Superior temporal gyrus (tissue), 1 donor: Measurements from ENCODE around the gene ILF2.
A peak's percentile ranks its signal among the peaks of the same experiment; 100 is the strongest.
"Not testable (repeated sequence)": the region's sequence is repeated elsewhere in the genome, so short reads cannot be mapped to it uniquely, and the experiment has no call there.

Experiments used
- DNase-seq: peaks from one replicate; pipeline ENCODE4 v3.0.0-alpha.2; 2016; ENCODE audit errors: extremely low spot score

Gene ILF2

DNA sequence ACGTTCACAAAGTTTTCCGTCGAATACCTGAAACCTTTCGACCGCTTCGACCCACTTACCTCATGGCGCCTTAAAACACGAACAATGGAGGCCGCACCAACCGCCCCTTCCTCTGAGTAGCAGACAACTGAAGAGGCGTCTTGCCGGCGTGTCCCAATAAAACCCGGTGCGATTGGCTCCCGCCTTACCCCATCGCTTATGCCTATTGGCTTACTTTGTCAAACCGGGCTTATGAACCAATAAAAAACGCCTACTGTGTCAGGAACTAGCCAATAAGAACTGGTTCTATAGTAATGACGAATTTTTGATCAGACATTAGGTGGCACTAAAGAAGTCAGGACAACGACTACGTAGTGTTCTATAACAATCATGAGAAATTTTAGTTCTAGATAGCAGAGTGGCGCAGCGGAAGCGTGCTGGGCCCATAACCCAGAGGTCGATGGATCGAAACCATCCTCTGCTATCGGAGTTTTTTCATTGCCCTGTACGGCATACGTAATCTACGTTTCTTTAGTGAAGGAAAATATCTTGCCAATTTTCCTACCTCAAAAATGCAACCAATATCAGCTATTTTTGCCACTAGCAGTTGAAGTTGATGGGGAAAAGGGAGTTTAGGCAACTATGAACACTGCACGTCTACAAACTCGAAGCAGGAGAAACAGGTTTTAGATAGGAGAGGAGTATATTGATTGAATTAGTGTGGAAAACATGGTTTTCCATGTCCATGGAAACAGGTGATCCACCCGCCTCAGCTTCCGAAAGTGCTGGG is at the start of gene ILF2:
Gene ILF2, minus strand, starts transcription at position 135 of the 769 bp plus-strand sequence. Its CDS starts 71 bp downstream, at position 64.
- peak; percentile 100 for DNase-seq

DNA sequence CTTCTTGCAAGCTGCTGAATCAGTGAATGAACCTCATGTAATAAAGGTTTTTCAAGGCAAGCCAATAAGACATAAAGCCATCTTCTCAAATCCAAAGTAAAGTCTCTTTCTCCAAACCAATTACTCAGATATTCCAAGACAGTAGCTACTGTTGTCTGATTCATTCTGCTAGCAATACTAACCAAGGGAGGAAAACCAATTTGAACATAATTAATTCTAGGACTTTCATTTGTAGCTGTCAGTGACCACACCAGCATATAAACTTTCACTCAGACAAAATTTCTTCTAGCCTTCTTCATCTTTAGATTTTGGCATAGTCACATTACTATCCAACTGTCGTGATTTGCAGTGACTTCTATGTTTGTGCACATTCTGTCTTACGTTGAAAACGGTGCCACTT is 46.5 kb upstream of the ILF2 start:
- no peak for DNase-seq

DNA sequence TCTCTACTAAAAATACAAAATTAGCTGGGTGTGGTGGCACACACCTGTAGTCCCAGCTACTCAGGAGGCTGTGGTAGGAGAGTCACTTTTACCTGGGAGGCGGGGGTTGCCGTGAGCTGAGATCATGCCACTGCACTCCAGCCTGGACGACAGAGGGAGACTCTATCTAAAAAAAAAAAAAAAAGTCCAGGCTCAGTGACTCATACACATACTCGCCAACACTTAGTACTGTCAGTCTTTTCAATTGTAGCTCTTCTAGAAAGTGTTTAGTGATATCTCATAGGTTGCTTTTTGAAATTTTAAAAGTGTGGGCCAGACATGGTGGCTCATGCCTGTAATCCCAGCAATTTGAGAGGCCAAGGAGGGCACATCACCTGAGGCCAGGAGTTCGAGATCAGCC is 45.4 kb upstream of the ILF2 start:
- not testable (repeated sequence) for DNase-seq

DNA sequence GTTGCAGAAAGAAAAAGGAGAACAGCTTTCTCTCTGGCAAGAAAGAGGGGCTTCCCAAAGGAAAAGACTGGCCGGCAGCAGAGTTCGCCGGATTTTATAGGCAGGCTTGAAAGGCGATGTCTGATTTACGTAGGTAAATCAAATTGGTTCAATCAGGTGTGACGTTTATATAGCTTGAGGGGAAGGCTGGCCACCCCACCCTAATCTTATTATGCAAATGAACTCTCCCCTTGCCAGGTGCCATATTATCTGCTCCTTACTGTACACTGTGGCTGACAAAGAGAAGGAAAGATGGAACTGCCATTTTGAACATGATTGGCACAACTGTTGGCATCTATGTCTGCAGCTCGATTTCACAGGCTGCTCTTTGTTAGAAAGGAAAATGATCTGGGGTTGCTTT is 40.2 kb upstream of the ILF2 start:
- DNase-seq: no peak

DNA sequence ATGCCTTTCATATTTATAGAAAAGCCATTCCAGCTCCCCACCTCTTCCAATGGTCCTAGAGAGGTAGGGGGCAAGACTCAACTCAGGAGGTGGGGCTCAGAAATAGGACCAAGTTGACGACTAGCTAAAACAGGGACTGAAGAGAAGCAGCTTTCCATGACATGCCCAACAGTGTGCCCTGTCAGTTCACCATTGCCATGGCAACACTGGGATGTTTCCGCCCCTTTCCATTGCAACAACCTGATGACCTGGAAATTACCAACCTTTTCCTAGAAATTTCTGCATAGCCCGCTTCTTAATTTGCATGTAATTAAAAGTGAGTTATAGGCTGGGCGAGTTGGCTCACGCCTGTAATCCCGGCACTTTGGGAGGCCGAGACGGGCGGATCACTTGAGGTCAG is 34.7 kb upstream of the ILF2 start:
- no peak for DNase-seq

DNA sequence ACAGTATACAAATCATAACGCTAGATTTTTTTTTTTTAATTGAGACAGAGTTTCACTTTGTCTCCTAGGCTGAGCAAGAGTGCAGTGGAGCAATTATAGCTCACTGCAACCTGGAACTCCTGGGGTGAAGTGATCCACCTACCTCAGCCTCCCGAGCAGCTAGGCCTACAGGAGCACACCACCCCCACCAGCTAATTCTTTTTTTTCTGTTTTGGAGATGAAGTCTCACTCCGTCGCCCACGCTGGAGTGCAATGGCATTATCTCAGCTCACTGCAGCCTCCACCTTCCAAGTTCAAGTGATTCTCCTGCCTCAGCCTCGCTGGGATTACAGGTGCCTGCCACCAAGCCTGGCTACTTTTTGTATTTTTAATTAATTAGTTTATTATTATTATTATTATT is 29.0 kb upstream of the ILF2 start:
- DNase-seq: no peak

DNA sequence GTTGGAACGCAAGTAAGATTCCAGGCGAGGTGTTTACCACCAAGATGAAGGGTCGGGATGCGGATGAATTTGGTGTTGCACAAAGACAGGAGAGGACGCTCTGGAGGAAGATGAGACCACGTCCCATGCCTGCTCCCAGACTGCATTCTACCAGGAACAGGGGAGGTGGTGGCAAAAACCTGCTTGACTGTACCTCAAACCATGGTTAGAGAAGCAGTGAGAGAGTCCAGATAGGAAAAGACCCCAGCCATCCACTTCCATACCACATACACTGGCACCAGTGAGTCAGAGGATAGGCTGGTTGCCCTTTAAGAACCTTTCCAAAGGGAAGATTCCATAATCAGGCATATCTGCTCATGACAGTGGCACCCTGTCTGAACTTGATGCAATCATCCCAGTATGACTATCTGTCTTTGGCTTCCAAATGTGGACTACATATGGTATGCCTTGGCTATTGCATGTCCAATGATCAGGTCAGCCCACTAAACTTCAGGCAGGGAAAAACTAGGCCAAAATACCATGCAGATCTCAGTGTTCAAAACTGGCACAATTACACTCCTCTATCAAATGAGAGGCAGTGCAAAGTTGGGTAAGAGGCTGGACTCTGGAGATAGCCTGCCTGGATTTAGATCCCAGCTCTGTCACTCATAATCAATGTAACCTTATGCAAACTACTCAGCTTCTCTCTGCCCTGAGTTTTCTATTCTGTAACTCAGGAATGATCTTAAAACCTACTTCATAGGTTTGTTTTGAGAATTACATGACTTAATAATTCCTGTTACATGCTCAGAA is 28.3 kb upstream of the ILF2 start:
- DNase-seq: no peak

DNA sequence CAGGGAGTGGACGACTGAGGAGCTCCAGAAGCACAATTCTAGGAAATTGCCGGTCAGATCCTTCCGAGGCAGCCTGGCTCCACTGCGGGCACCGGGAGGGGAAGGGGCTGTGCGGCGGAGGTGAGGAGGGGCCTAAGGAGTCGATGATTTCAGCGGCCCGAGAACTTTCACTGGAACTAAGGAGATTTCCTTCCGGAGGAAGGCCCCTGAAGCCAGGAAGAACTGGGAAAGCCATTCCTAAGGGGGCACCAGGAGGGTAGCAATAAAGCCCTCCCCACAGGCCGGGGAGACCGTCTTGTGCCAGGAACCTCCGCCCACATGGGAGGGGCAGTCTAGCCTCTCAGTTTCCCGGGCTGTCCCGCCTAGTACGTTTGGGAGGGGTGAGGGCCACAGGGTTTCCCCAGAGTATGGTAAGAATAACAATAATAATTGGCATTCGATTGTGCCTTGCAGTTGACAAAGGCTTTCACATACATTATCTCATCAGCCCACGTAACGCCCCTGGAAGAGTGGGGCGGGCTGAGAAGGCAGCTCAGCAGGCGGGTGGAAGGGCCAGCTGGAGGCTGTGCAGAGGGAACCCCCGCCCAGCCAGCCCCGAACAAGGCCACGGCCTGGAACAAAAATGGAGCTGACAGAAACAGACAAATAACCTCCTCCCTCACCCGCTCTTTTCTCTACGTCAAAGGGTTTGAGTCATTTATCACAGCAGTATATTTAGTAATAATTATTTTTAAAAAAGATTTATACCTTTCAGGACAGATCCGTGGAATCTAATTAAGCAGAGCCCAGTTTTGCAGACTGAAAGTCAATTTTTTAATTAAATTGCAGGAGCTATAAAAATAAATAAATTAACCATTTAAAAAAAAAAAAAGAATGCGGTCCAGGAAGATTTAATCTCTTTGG is 27.5 kb upstream of the ILF2 start:
- DNase-seq: no peak

DNA sequence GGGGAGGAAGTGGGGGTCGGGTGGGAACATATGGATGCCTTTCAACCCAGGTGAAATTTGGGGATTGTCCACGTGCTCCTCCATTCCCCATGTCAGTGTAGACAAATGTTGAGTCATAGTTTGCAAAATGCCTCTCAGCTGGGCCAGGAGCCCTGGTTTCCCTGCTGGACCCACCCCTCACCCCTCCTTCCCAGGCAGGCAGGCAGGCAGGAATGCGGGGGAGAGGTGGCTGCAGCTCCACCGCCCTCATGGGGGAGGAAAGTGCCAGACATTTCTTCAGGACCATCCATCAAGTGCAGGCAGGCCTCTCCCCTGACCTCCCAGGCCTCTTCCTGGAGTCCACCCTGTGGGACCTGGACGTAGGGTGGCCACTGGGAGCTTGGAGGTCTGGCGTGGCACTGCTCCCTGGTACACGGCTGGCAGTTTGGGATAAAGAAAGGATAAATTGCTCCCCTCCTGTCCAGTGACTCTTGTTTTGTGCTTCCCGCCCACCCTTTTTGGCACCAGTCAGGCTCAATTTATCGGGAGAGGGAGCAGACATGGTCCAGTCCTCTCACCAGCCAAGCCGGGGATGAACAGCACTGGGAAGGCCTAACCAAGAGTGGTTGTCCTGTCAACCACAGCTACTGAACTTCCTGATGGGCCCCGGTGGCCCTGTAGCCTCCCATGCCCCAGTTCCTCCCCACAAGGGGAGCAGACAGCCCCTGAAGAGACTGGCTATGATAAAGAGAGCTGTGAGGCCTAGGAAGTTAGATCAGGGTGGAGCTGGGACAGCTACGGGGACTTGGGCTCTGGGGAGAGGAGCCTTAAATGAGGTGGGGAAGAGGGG is 26.6 kb upstream of the ILF2 start:
- DNase-seq: no peak

DNA sequence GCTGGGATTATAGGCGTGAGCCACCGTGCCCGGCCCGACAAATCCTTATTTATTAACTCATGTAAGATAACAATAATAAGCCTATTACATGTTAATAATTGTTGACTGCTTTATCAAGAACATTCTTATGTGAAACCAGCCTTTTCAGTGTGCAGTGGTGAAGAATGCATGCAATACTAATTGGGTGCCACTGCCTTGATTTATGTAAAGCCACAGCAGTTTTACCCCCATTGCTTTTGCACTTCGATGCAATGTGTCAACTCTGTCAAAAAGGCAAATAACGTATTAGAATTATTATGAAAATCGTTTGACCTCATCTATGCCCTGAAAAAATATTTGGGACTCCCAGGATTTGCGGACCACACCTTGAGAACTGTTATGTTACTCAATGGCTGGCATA is 25.9 kb upstream of the ILF2 start:
- no peak for DNase-seq

DNA sequence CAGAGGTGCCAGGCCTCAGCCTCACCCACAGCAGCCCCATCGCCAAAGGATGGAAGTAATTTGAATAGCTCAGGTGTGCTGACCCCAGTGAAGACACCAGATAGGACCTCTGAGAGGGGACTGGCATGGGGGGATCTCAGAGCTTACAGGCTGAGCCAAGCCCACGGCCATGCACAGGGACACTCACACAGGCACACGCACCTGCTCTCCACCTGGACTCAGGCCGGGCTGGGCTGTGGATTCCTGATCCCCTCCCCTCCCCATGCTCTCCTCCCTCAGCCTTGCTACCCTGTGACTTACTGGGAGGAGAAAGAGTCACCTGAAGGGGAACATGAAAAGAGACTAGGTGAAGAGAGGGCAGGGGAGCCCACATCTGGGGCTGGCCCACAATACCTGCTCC is 22.7 kb upstream of the ILF2 start:
- no peak for DNase-seq

DNA sequence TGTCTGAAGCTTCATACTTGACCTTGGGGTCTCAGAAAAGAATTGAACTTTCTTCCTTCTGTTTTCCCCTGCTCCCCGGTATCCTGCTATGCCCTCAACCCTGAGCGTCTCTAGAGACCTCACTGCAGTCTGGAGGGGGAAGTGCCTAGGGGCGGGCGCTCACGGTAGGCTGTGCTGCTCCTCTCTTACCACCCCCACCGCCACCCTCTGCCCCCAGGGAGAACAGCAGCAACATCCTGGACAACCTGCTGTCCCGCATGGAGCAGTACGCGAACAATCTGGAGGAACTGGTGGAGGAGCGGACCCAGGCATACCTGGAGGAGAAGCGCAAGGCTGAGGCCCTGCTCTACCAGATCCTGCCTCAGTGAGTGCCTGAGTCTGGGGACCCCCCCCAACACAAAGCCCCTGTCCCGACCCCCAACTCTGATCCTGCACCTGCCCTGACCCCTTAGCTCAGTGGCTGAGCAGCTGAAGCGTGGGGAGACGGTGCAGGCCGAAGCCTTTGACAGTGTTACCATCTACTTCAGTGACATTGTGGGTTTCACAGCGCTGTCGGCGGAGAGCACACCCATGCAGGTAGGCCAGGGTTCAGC is 18.0 kb upstream of the ILF2 start:
- DNase-seq: no peak

DNA sequence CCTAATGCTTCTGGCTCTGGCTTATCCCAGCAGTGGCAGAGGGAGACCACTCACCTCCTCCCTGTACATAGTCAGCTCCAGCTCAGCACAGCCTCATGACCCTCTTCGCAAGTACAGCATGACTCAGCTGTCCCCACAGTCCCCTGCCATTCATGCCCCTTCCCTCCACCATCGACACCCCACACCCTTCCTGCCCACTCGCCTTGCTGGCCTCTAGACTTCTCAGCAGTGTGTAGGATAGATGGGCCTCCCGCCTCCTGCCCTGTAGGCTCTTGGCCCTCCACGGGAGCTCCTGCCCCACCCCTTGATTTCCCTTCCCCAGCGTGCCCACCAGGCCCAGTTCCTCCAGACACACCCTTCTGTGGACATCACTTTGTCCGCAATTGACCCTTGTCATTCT is 17.5 kb upstream of the ILF2 start:
- DNase-seq: no peak

DNA sequence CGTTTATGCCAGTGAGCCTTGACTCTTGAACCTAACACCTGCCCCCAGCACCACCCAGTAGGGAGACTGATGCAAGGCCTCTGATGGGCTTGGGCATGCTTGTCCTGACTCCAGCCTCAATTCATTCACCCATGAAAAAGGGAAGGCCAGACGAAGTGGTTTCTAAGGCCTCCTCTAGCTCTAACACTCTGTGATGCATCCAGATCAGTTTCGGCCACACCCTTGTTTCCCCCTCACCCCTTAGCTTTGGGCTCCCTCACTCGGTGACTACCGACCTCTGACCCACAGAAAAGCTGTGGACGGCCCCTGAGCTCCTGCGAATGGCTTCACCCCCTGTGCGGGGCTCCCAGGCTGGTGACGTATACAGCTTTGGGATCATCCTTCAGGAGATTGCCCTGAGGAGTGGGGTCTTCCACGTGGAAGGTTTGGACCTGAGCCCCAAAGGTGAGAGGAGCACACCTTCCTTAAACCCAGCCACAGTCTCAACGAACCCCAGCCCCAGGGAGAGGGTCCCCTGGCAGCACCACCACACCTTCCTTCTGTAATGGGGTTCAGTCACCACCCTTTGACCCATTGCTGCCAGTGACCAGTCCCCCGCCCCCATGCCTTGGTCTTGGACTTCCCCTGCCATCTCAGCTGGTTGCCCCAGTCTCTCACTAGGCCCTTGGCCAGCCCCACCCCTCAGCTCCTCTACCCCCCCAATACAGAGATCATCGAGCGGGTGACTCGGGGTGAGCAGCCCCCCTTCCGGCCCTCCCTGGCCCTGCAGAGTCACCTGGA is 16.7 kb upstream of the ILF2 start:
- no peak for DNase-seq

DNA sequence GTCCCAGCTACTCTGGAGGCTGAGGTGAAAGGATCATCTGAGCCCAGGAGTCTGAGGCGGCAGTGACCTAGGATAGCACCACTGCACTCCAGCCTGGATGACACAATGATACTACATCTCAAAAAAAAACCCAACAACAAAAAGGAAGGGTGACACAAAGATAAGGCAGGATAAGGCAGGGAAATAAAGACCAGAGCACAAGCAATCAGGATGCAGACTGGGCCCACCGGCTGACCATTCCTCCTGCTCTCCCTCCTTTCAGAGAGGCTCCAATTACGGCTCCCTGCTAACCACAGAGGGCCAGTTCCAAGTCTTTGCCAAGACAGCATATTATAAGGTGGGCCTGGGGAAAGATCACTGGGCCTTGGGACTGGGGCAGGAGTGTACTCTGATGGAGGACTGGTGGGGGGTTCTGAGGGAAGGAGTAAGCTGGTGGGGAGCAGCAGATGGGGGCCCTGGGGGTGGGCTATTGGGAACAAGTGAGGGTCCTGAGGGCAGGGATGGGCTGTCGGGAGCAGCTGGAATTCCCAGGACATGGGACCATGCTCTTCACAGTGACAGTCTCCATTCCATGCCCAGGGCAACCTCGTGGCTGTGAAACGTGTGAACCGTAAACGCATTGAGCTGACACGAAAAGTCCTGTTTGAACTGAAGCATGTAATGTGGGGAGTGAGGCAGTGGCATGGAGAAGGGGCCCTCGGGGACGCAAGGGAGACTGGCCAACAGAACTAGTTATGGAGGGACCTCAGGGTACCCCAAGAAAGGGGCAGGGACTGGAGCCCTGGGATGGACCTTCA is 14.9 kb upstream of the ILF2 start:
- DNase-seq: no peak

DNA sequence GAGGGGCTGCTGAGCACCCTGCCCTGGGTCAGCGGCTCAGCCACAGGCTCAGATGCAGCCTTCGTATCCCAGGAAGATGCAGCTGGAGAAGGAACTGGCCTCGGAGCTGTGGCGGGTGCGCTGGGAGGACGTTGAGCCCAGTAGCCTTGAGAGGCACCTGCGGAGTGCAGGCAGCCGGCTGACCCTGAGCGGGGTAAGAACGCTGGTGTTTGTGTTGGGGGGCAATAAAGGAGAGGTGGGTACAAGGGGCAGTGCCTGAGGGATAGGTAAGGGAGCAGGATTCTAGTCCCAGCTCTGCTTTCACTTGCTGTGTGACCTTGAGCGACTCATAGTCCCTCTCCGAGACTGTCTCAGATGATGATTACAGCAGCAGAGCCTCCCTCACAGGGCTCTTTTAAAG is 14.1 kb upstream of the ILF2 start:
- DNase-seq: no peak

DNA sequence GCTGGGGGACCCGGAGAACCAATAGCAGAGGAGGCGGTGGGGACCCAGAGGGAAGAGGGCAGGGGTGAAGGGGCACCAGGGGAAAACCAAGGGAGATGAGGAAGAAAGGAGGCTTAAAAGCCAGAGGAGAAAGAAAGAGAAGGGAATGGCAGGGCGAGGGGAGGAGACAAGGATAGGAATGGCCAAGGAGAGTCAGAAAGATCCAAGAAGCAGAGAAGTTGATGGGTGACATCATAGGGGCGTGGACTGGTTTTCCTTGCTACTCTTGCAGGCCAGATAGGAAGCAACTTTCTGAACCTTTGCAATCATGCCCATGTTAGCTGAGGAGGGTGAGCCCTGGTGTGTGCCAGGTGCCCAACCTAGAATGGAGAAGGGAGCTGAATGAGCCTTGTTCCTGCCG is 13.1 kb upstream of the ILF2 start:
- no peak for DNase-seq

DNA sequence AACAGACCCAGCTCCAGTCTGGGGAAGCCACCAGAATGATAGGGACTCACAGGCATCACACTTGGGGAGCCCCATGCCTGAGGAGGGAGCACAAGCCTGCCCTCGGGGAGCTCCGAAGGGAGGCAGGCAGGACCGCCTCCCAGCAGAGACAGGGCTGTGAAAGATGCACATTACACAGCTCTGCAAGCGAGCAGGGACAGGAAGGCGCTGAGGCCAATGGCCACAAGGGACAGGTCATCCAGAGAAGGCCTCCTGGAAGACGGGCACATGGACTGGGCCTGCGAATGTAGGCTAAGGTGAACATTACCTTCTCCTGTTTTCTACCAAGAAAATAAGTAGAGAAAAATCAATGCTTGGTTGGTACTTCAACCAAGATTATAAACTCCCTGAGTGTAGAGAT is 11.9 kb upstream of the ILF2 start:
- no peak for DNase-seq

DNA sequence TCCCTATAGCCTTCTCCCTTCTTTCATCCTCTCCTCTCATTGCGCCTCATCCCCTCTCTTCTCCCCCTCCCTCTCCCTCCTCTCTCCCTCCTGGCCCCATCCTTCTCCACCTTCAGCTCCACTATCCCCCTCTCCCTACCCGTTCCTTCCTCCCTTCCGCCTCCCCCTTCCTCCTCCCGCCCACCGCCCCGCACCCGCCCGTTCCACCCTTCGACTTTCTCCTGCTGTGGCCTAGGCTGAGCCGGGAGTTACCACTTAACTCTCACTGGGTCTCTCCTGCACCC is 9.3 kb upstream of the ILF2 start:
- DNase-seq: no peak
